NT2/D1 (cell line): ENCODE results near the gene EPHB4.

Experiments used
- SUZ12 ChIP-seq: IDR thresholded peaks from 2 replicates; pipeline ENCODE4 v1.6.1; 2011; ENCODE audit not compliant: insufficient read length, insufficient read depth; ENCODE audit errors: extremely low read depth
- YY1 ChIP-seq: IDR thresholded peaks from 2 replicates; pipeline ENCODE4 v1.6.1; 2011; ENCODE audit not compliant: insufficient read length, insufficient read depth
- ZNF274 ChIP-seq: IDR thresholded peaks from 2 replicates; pipeline ENCODE4 v1.6.1; 2011; ENCODE audit warnings: mild to moderate bottlenecking, low read depth, low read length

- TF ChIP-seq YY1 (no peak), ZNF274 (no peak), SUZ12 (no peak)
Observed at GRCh38 chr7:100865372-100865911, 38.1 kb upstream of the EPHB4 start.
